ENCODE results near the gene SNTG2.

Gene SNTG2

GRCh38 chr2:1004398-1004797 is 53.7 kb downstream of the SNTG2 start:
- no peak for DNase-seq

GRCh38 chr2:1010415-1010930 is 59.8 kb downstream of the SNTG2 start:
- DNase-seq, result no peak

DNA sequence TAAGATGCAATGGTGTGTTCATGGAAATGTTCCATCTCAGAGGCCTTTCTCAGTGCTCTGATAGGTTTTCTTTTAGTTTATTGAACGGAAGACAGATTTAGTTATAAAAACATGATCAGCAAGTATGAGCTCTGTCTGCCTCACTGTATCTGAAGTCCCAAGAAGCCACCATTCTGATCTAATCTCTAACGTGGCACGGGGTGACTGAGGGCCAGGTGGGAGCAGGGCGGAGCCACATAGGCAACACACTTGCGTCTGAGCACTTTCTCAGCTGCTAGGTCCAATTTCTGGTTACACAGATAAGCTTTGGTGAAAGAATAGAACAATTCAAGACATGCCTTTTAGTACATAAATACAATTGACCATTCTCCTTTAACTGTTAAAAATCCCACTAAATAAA is 60.4 kb downstream of the SNTG2 start:
- no peak for DNase-seq

- DNase-seq, result no peak
Measured at GRCh38 chr2:1011985-1012384, 61.3 kb downstream of the SNTG2 start.

GRCh38 chr2:1014802-1015201 is 64.2 kb downstream of the SNTG2 start:
- no peak for DNase-seq

DNA sequence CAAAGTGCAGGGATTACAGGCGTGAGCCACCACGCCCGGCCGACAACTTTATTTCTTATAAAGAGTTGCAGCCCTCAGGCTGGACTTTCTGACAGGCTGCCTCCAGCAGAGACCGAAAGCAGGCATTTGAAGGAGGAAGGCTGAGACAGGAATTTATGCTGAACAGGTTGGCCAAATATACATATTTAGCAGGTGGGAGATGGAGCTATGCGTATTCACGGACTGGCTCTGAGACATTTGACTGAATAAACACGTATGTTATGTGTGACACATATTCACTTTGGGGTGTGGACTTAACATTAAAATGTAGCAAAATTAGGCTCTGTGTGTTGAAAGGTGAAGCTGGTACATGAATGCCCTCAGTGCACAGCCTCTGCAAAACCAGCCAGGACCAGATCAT is 65.9 kb downstream of the SNTG2 start:
- DNase-seq, result no peak

- no peak for DNase-seq
Measured at GRCh38 chr2:1017827-1018226, 67.2 kb downstream of the SNTG2 start.

- no peak for DNase-seq
Measured at GRCh38 chr2:1020206-1020605, 69.6 kb downstream of the SNTG2 start.

GRCh38 chr2:1022178-1022577 is 71.5 kb downstream of the SNTG2 start:
- no peak for DNase-seq

- no peak for DNase-seq
Measured at GRCh38 chr2:1024981-1025380, 74.3 kb downstream of the SNTG2 start.

DNA sequence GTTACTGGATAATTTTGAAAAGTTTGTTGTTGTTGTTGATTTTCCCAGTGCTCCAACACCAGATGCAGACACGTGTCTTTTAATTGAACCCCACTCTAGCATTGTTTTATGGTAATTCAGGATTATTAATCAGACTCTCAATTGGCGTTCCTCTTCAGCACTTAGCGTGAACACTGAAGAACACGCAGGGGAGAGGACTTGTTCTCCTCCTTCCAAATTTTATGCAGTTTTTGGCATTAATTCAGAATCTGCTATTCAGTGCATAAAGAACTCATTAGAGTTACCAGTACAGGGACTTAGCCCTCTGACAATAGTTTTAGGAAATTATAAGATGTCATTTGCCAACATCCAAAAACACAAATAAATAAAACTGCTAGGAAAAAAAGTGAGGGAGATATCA is 75.5 kb downstream of the SNTG2 start:
- DNase-seq, result no peak

GRCh38 chr2:1028831-1029230 is 78.2 kb downstream of the SNTG2 start:
- no peak for DNase-seq

- DNase-seq, result no peak
Measured at GRCh38 chr2:1032030-1032429, 81.4 kb downstream of the SNTG2 start.

- DNase-seq, result no peak
Measured at GRCh38 chr2:1033069-1033468, 82.4 kb downstream of the SNTG2 start.

GRCh38 chr2:1037066-1037465 is 86.4 kb downstream of the SNTG2 start:
- DNase-seq, result no peak

GRCh38 chr2:1039549-1039948 is 88.9 kb downstream of the SNTG2 start:
- no peak for DNase-seq

DNA sequence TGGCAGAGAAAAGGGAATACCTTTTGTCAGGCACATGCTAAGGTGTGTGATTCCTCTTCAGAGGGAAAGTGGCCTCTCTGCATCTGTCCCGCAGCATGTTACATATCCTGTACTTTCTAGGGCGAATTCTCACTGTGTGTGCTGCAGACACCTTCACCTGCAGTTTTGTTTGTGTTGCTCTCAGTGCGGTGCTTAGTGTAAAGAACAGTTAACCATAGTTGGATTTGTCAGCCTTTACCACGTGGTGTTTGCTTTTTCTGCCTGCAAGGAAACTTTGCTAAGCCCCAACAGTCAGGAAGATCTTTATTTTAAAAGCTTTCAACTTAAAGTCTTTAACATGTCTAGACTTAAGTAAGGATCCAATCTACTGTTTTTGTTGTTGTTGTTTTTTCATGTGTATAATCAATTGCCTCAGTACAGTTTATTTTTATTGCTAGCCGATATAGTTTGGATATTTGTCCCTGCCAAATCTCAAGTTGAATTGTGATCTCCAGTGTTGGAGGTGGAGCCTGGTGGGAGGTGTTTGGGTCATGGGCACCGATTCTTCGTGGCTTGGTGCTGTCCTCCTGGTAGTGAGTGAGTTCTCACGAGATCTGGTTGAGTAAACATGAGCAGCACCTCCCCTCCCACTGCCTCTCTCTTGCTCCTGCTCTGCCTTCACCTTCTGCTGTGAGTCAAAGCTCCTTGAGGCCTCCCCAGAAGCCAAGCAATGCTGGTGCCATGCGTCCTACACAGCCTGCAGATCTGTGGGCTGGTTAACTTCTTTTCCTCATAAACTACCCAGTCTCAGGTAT is 90.6 kb downstream of the SNTG2 start:
- DNase-seq, result no peak

GRCh38 chr2:1045109-1045508 is 94.5 kb downstream of the SNTG2 start:
- DNase-seq, result no peak

GRCh38 chr2:1046067-1046466 is 95.4 kb downstream of the SNTG2 start:
- no peak for DNase-seq

DNA sequence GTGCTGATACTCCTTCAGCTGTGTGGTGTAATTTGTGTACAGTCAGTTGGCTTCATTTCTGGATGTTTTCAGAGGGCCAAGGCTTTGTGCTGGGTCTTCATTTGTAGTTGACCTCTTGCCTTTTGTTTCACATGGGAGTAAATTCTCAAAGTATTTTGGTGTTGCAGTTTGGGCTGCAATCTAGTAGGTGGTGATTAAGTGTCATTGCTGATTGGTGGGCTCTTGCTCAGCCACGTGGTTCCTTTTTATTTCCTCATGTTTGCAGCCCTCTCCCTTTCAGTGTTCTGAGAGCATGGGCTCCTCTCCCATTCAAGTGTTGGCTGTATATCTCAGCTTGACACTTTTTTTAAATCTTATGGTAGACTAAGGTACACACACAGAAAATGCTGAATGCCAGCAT is 96.8 kb downstream of the SNTG2 start:
- no peak for DNase-seq

GRCh38 chr2:1049691-1050090 is 99.0 kb downstream of the SNTG2 start:
- DNase-seq, result no peak

GRCh38 chr2:1051075-1051474 is 100.4 kb downstream of the SNTG2 start:
- no peak for DNase-seq

DNA sequence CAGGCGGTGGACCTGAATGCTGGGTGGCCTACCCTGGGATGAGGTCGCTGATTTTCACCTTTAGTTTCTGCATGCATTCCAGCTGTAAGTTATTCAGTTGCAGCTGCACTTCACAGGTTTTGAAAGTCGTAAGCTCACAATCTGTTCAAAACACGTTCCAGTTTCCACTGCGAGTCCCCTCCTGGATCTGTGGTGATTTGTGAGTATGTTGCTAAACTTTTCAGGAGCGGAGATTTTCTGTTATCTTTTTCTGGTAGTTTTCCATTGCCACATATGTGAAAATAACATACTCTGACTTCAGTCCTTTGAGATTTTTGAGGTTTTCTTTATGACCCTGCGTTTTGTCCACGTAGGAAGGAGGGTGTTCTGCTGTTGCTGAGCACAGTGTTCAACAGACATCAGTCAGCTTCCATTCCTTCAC is 102.1 kb downstream of the SNTG2 start:
- DNase-seq, result no peak

- DNase-seq, result no peak
Measured at GRCh38 chr2:1053786-1054185, 103.1 kb downstream of the SNTG2 start.

DNA sequence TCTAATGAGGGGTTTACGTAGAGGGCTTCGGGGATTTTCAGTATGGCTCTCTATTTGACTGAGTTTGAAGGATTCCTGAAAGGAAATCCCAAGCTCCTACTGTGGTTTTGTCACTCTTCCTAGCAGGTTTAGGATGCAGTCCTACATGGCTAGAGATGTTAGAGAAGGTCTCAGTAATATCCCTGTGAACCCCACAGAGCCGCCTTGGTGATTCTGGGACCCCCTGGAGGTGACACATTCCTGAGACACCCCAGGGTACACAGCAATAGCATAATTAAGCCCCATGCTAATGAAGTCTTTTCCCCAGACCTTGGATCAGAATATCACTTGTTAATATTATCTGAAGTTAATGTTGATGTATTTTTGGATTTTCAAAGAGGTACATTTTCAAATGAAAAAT is 103.8 kb downstream of the SNTG2 start:
- DNase-seq, result no peak

Measured in cerebellar nuclear complex (tissue), 1 donor.